NCI-H2227 (cell line): ENCODE data around the gene CYSTM1.
A peak's percentile ranks its signal among the peaks of the same experiment; 100 is the strongest.

Experiments
- DNase-seq: peaks from one replicate; lab custom pipeline; 2025; ENCODE audit not compliant: unreplicated experiment; lab: John Stamatoyannopoulos, UW

CYSTM1 gene

DNA sequence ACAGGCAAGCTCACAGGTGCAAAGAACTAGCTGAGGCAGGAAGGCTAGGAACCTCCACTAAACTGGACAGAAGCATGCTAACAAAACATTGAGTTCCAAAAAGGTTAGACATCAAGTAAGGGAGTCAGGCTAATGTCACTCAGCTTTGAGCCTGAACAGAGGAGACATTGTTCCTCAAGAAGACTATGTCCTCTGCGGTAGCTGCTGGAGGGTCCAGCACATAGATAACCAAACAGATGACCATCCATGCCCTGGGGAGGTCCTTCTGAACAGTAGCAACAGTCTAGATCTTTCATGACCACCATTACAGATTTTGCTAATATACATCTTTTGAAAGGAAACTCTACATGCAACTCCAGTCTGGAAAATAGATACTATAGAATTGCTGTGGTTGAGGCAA lies 57.7 kb downstream of the CYSTM1 start:
- no peak for DNase-seq

- DNase-seq: no peak
Measured at GRCh38 chr5:140234377-140234989, 59.5 kb downstream of the CYSTM1 start.

- DNase-seq: no peak
Measured at GRCh38 chr5:140235791-140236551, 61.0 kb downstream of the CYSTM1 start.

DNA sequence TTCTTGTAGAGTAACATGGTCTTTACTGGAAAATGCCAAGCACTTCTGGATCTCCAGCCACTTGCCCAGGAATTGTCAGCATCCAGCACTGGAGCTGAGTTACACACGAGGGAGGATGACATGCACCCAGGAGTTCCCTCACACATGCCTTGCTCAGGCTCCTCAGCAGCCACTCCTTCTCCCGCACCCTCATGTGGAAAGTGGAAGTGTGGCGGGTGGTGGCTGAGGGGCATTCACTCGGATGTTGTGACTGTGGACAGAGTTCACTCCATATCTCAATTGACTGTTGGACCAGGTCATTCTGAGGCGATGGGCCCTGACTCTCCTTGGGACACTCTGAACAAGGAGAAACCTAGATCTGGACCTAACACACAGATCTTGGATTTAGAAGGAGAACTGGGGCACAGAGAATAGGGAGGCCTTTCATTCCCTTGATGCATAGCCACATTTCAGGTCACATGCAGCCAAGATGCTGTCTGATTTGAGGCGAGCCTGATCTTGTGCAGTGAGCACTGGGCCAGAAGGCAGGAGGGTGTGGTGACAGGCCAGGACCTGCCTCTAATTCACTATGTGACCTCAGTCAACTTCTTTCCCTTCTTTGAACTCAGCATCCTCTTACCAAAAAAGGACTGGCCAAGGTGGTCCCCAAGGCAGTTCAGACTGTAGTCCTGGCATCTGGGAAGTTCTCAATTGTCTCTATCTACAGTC lies 62.1 kb downstream of the CYSTM1 start:
- no peak for DNase-seq

GRCh38 chr5:140238756-140239155 lies 63.8 kb downstream of the CYSTM1 start:
- DNase-seq: no peak

DNA sequence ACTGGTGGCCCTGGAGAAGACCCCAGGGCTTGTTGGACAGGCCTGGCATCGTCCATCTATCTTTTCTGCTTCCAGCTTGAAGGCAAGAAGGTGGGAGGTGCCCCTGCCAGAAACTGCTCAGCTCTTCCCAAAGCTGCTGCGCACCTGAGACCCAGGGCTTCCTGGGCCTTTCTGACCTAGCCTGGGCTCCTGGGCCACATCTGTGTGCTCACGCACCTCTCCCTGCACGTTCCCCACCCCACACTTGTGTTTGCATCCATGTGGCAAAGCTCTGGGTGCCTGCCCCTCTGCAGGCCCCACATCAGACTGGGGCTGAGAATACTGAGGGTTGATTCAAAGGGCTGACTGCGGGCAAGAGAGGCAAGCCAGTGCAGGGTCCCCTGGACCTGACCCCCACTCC lies 64.5 kb downstream of the CYSTM1 start:
- DNase-seq: no peak

- no peak for DNase-seq
Measured at GRCh38 chr5:140239939-140240700, 65.1 kb downstream of the CYSTM1 start.

- DNase-seq: peak; percentile 83
Measured at GRCh38 chr5:140240987-140241706, 66.2 kb downstream of the CYSTM1 start.

GRCh38 chr5:140242099-140242498 lies 67.1 kb downstream of the CYSTM1 start:
- no peak for DNase-seq

- DNase-seq: no peak
Measured at GRCh38 chr5:140242890-140243585, 68.0 kb downstream of the CYSTM1 start.

DNA sequence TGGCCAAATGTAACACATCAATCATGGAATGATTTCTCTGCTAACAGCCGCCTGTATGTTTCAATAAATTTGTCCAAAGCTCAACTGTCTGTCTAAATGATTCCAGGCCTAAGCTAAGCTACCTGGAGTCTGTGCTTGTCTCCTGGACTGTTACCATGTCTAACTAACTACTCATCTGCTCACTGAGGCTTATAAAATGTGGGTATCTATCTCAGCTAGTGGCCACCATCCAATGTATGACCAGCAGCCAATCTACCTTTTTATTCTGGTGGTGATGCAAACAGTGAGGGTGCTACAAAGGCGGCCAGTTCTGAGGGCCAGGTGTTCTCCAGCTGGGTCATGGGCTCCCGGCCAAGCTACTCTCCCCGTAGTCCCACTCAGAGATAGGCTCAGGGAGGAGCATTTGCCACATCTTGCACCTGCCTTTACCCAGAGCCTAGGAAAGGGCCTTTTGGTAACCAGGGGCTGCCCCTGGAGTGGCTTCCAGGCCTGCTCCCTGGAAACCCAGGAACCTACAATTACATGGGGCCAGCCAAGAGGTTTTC lies 68.8 kb downstream of the CYSTM1 start:
- no peak for DNase-seq

- DNase-seq: peak; percentile 87
Measured at GRCh38 chr5:140244525-140245025, 69.6 kb downstream of the CYSTM1 start.

DNA sequence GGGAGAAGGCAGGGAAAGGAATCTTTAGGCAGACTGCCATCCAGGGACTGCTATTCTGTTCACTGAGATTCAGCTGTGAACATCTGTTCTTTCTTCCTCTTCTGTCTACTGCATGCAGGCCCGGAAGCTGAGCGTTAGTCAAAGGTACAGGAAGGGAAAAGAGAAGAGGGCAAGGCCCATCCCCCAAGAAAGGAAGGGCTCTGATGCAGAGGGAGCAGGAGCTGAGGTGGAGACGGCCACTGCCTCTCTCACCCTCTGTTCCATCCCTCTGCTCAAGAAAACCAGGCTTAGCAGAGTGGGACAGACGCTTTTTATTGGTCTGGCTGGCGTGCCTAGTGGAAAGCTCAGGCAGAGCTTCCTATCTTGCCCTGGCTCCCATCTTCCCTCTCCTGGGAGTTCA lies 70.4 kb downstream of the CYSTM1 start:
- no peak for DNase-seq

- no peak for DNase-seq
Measured at GRCh38 chr5:140245926-140246325, 70.9 kb downstream of the CYSTM1 start.

DNA sequence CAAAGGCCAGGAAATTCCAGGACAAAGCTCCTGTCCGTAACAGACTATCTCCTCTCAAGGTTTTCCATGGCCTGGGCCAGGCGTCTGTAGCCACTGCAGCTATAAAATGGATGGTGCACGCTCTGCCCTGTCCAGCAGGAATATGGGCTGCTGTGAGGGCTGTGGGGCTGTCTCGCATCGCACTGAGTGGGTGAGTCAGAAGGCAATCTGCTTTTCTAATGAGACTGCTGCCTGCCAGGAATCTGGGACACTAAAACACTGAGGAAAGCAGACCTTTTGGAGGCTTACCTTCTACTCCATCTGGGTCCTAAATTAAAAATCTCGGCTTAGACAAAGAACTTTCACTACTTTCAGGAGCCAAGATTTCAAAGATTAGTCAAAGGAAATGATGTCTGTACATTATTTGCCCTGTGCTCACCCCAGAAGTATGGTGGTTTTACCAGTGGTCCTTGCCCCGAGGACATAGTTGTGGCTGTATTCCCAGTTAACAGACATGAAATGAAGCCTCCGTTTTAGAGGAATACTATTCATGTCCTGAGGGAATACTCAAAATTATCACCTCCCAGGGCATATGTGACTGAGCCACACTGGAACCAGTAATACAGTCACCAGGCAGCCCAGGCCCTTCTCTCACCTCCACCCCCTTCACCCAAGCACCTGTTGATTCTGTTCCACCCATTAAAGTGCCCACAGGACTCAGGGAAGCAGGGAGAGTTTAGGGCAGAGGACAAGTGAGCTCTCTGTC lies 71.6 kb downstream of the CYSTM1 start:
- no peak for DNase-seq

DNA sequence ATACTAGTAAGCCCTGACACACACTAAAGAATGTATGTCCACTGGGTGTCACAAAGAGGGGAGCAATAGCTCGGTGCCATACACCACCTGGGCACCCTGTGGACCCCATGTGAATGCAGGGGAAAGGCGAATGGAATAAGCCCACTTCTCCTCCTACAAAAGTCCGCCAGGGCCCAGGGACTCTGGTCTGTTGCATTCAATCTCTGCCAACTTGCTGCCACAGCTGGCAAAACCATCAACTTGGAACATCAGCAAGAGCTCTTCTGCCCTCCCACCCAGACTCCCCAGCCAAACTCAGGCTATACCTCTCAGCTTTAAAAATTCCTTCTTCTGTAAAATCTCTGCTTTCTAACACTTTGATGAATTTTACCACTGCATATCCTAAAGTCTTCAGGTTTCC lies 73.4 kb downstream of the CYSTM1 start:
- no peak for DNase-seq

GRCh38 chr5:140249536-140249935 lies 74.5 kb downstream of the CYSTM1 start:
- no peak for DNase-seq

DNA sequence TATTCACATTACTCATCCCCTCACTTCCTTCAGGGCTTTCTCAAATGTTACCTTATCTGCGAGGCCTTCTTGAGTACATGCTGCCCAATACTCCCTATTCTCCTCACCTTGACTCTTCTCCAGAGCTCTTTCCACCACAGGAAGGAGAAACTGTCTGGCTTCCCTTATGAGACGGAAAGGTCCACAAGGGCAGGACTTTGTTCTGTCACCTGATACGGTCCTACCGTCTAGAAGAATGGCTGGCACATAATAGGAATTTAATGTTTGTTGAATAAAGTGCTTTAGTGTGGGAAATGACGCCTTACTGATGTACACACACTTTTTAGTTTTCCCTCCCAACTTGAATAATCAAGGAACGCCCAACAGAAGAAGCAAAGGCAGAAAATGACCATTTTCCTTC lies 75.4 kb downstream of the CYSTM1 start:
- no peak for DNase-seq

DNA sequence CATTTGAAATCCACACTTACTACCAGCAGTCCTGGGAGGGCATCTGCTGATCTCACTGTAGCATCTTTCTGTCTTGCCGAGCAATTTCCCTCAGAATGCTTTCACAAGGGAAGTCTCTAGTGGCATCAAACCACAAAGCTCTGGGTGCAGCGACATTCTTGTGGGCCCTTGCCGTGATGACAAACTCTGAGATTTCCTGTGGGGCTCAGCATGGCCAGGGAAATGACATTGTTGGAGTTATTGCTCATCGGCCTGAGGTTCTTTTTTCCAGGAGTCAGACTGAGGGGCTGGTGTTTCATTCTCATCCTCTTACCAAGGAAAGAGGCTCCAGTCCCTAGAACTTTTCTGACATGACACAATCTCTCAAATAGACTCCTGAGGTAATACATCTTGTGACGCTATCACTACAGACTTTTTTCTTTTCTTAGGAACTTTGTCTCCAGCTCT lies 76.6 kb downstream of the CYSTM1 start:
- DNase-seq: no peak
